GM12878 (cell line): ENCODE results near the gene PRKG1. TPM values are rescaled to one million over a fixed set of nuclear protein-coding genes. Genes with fewer than 3 reads are reported as not detected.

Source experiments
- ATAC-seq: fragments of 200-7000 bp; cut with Tn5 transposase; 3 replicates; pipeline ENCODE4 v1.9.1; 2020; ENCODE audit warnings: mild to moderate bottlenecking, moderate library complexity
- BruUV-seq: library from RNA; stranded (reverse); fragments of 400-500 nt; replicated peaks from 2 replicates; lab custom pipeline; 2021; lab: Mats Ljungman, UMichigan
- CTCF ChIA-PET: fragments of 300-600 bp; sonication (Branson Sonifier 250); formaldehyde crosslinking; extraction: SDS; loops from one replicate; lab custom pipeline; 2021; ENCODE audit warnings: inconsistent platforms; lab: Yijun Ruan, JAX
- POLR2A ChIA-PET: fragments of 350-600 bp; formaldehyde crosslinking; extraction: SDS; loops from one replicate; lab custom pipeline; 2021; ENCODE audit warnings: inconsistent platforms; lab: Charles Lee
- RAD21 ChIA-PET: fragments of 300-600 bp; sonication (Branson Sonifier 250); formaldehyde crosslinking; loops from one replicate; lab custom pipeline; 2023; ENCODE audit warnings: antibody characterized with exemption; ENCODE audit not compliant: unreplicated experiment; lab: Charles Lee
- SMC1A ChIA-PET: fragments of 300-600 bp; sonication (Branson Sonifier 250); formaldehyde crosslinking; loops from one replicate; lab custom pipeline; 2023; ENCODE audit not compliant: unreplicated experiment, uncharacterized antibody; lab: Charles Lee
- DNase-seq: peaks from one replicate; pipeline ENCODE4 v3.0.0-alpha.2; 2011; ENCODE audit warnings: low read depth, low spot score
- FAIRE-seq: peaks from 3 replicates; lab custom pipeline; 2011; peaks lifted over from hg19 to GRCh38; lab: Jason Lieb, UNC
- H2AFZ ChIP-seq: 2 replicates; pipeline ENCODE4 v1.6.0; 2011; ENCODE audit warnings: low read depth, low read length, control low read depth; ENCODE audit not compliant: control insufficient read depth
- H3K27ac ChIP-seq: 2 replicates; pipeline ENCODE4 v1.5.1; 2011; ENCODE audit warnings: control low read depth; ENCODE audit not compliant: control insufficient read depth, insufficient read depth
- H3K27me3 ChIP-seq, 2 experiments: replicated peaks in 1 of 2; 2 replicates each; pipeline versions ENCODE4 v1.6.0 to v1.6.1; 2011; ENCODE audit warnings: low read length in 1 of 2; ENCODE audit not compliant: control insufficient read depth in 2 of 2, insufficient read depth in 2 of 2
- H3K36me3 ChIP-seq, 2 experiments: 2 replicates each; pipeline ENCODE4 v1.5.1; 2011; ENCODE audit warnings: low read length in 1 of 2; ENCODE audit not compliant: control insufficient read depth in 2 of 2, insufficient read depth in 2 of 2
- H3K4me1 ChIP-seq: 2 replicates; pipeline ENCODE4 v1.6.1; 2011; ENCODE audit warnings: mild to moderate bottlenecking, low read length, moderate library complexity, mixed read lengths; ENCODE audit not compliant: control insufficient read depth, insufficient read depth
- H3K4me2 ChIP-seq: 2 replicates; pipeline ENCODE4 v1.6.0; 2011; ENCODE audit warnings: control low read depth; ENCODE audit not compliant: control insufficient read depth, insufficient read depth
- H3K4me3 ChIP-seq: fragments of 200-600 bp; sonication (generic); 2 replicates; pipeline ENCODE4 v1.5.1; 2016
- H3K79me2 ChIP-seq: 2 replicates; pipeline ENCODE4 v1.6.0; 2011; ENCODE audit warnings: low read length; ENCODE audit not compliant: control insufficient read depth, insufficient read depth
- H3K9ac ChIP-seq: 2 replicates; pipeline ENCODE4 v1.8.0; 2011; ENCODE audit warnings: low read length, control low read depth, mixed read lengths; ENCODE audit not compliant: control insufficient read depth, insufficient read depth
- H3K9me3 ChIP-seq: replicated peaks from 3 replicates; pipeline ENCODE4 v1.5.1; 2011; ENCODE audit warnings: mild to moderate bottlenecking, low read length; ENCODE audit not compliant: control insufficient read depth, insufficient read depth
- H4K20me1 ChIP-seq: 2 replicates; pipeline ENCODE4 v1.6.0; 2011; ENCODE audit not compliant: control insufficient read depth, insufficient read depth
- ATF3 ChIP-seq: IDR thresholded peaks from 2 replicates; pipeline ENCODE4 v1.6.1; 2011; ENCODE audit warnings: low read depth, mild to moderate bottlenecking, low read length, moderate library complexity, borderline replicate concordance; ENCODE audit errors: extremely low read depth
- BCL3 ChIP-seq: IDR thresholded peaks from 2 replicates; pipeline ENCODE4 v1.6.1; 2011; ENCODE audit warnings: borderline replicate concordance, low read depth, mild to moderate bottlenecking, moderate library complexity, low read length; ENCODE audit not compliant: insufficient read depth, poor library complexity, severe bottlenecking
- CEBPB ChIP-seq, 2 experiments: fragments of 150-350 bp in 1 of 2; IDR thresholded peaks; 2 replicates each; pipeline ENCODE4 v1.6.1; 2012 to 2014; ENCODE audit warnings: low read depth in 2 of 2, low read length in 2 of 2, borderline replicate concordance in 1 of 2, inconsistent platforms in 1 of 2
- DPF2 ChIP-seq: fragments of 450-650 bp; IDR thresholded peaks from 2 replicates; pipeline ENCODE4 v1.6.1; 2017; ENCODE audit warnings: mild to moderate bottlenecking
- EED ChIP-seq: sonication (generic); IDR thresholded peaks from 2 replicates; pipeline ENCODE4 v1.6.1; 2016; ENCODE audit warnings: antibody characterized with exemption, low read depth
- FOXK2 ChIP-seq: fragments of 450-650 bp; IDR thresholded peaks from 2 replicates; pipeline ENCODE4 v1.6.1; 2017; ENCODE audit warnings: mild to moderate bottlenecking, moderate library complexity
- HDAC2 ChIP-seq: fragments of 200-600 bp; sonication (generic); IDR thresholded peaks from 2 replicates; pipeline ENCODE4 v1.6.1; 2017
- MAX ChIP-seq: IDR thresholded peaks from 2 replicates; pipeline ENCODE4 v1.6.1; 2012; ENCODE audit warnings: low read depth, low read length, improper control_type of control experiment
- RB1 ChIP-seq: fragments of 450-650 bp; formaldehyde crosslinking; IDR thresholded peaks from 2 replicates; pipeline ENCODE4 v1.6.1; 2017; ENCODE audit warnings: mild to moderate bottlenecking, borderline replicate concordance
- RELB ChIP-seq: fragments of 450-650 bp; IDR thresholded peaks from 2 replicates; pipeline ENCODE4 v1.6.1; 2017; ENCODE audit warnings: low read depth, mild to moderate bottlenecking, moderate library complexity
- STAT3 ChIP-seq: IDR thresholded peaks from 2 replicates; pipeline ENCODE4 v1.6.1; 2011; ENCODE audit warnings: low read depth, low read length, improper control_type of control experiment
- ZNF384 ChIP-seq: IDR thresholded peaks from 2 replicates; pipeline ENCODE4 v1.6.1; 2012; ENCODE audit warnings: low read depth, mild to moderate bottlenecking, low read length, improper control_type of control experiment, borderline replicate concordance
- in situ Hi-C: fragments of 300-500 bp; cut with MboI; formaldehyde crosslinking; loops from 9 replicates; pipeline ENCODE4 v1.14.3; 2018; ENCODE audit warnings: mixed read lengths
- intact Hi-C: fragments of 100-400 bp; cut with micrococcal nuclease; formaldehyde crosslinking; loops from one replicate; pipeline ENCODE4 v1.14.2; 2022; ENCODE audit not compliant: unreplicated experiment
- polyA plus RNA-seq, 11 experiments: library from polyadenylated mRNA; depleted of rRNA in 4 of 11; unstranded in 6 of 11; stranded (reverse) in 5 of 11; fragments of >200 nt; fragmentation: Nextera tagmentation in 4 of 11; fragmentation: Illumina TruSeq in 1 of 11; extraction: Ambion mirVana in 4 of 11; extraction: Trizol in 1 of 11; gene quantifications; 1 replicate in 1 of 11; 2 replicates in 10 of 11; pipeline versions ENCODE4 v1.2.1 to v1.2.3, GENCODE V29; 2011 to 2016; ENCODE audit warnings: inconsistent platforms in 2 of 11, missing spikeins in 2 of 11, low read depth in 1 of 11
- total RNA-seq, 4 experiments: library from RNA; depleted of rRNA in 3 of 4; stranded (reverse); fragments of >200 nt in 3 of 4; fragmentation: Illumina TruSeq in 1 of 4; extraction: Trizol in 1 of 4; gene quantifications; 2 replicates each; pipeline versions ENCODE4 v1.2.1 to v1.2.3, GENCODE V29; 2013 to 2021

The PRKG1 gene
- total and polyA plus RNA-seq, 10 of the 15 experiments (the other 5 are each of a cell fraction or from before 2014, with no cell fraction given), result 0.04 to 0.05 TPM; not detected in 8

GRCh38 chr10:51552879-51553278, 478.6 kb downstream of the PRKG1 start:
- FAIRE-seq, result no peak
- Histone ChIP-seq H3K4me3 (no peak overlapping the region), H3K4me2 (no peak overlapping the region), H3K4me1 (no peaks in the 10 kb centered on the region), H4K20me1 (no peaks in the 10 kb centered on the region), H2AFZ (no peak overlapping the region), H3K9me3 (no peaks in the 10 kb centered on the region), H3K9ac (no peak overlapping the region), H3K27ac (no peak overlapping the region), H3K36me3 (no peaks in the 10 kb centered on the region), H3K79me2 (no peaks in the 10 kb centered on the region), H3K27me3 (no peaks in the 10 kb centered on the region)
- ChIA-PET RAD21 (no interaction called here), SMC1A (no interaction called here), CTCF (no interaction called here), POLR2A (no interaction called here)
- in situ Hi-C loops (no loop called here), intact Hi-C loops (no loop called here)
- no peak for DNase-seq
- no peak for ATAC-seq
- BruUV-seq, result no TSS peak
- TF ChIP-seq FOXK2 (no peak), HDAC2 (no peak), DPF2 (no peak), ATF3 (no peak), RELB (no peak), CEBPB (IDR thresholded peaks at IDR 0.05; ENCODE audit: borderline replicate concordance in 1 of 2, low read depth in 2 of 2, low read length in 2 of 2) (no peak), EED (no peak), BCL3 (no peak), ZNF384 (no peak), STAT3 (no peak), MAX (no peak), RB1 (no peak)
